H9 (cell line): Measurements from ENCODE around the gene NPLOC4. TPM values are rescaled to one million over a fixed set of nuclear protein-coding genes. Genes with fewer than 3 reads are reported as not detected.
A peak's percentile ranks its signal among the peaks of the same experiment; 100 is the strongest.
"Not testable (repeated sequence)": the region's sequence is repeated elsewhere in the genome, so short reads cannot be mapped to it uniquely, and the experiment has no call there.

ENCODE experiments used
- DNase-seq: peaks from one replicate; pipeline ENCODE4 v3.0.0-alpha.2; 2017
- H2AFZ ChIP-seq: one replicate; pipeline ENCODE4 v1.6.1; 2013; ENCODE audit warnings: mild to moderate bottlenecking, low read length, control low read depth, moderate library complexity
- H2AK5ac ChIP-seq: 2 replicates; pipeline ENCODE4 v1.6.1; 2013; ENCODE audit warnings: low read length, control low read depth, mixed read lengths; ENCODE audit not compliant: insufficient read length
- H2BK120ac ChIP-seq: one replicate; pipeline ENCODE4 v1.6.1; 2013; ENCODE audit warnings: low read depth, mild to moderate bottlenecking, low read length, control low read depth, inconsistent platforms; ENCODE audit not compliant: poor library complexity, severe bottlenecking
- H2BK12ac ChIP-seq: 2 replicates; pipeline ENCODE4 v1.6.1; 2013; ENCODE audit warnings: low read length, control low read depth, mixed read lengths, low read depth; ENCODE audit not compliant: insufficient read length
- H2BK15ac ChIP-seq: 2 replicates; pipeline ENCODE4 v1.6.1; 2013; ENCODE audit warnings: low read depth, low read length, control low read depth
- H2BK20ac ChIP-seq: one replicate; pipeline ENCODE4 v1.6.1; 2013; ENCODE audit warnings: low read depth, mild to moderate bottlenecking, low read length, control low read depth, inconsistent platforms; ENCODE audit not compliant: poor library complexity, severe bottlenecking
- H2BK5ac ChIP-seq: 2 replicates; pipeline ENCODE4 v1.6.1; 2013; ENCODE audit warnings: low read length, control low read depth, mixed read lengths; ENCODE audit not compliant: insufficient read length
- H3K14ac ChIP-seq: 2 replicates; pipeline ENCODE4 v1.6.1; 2013; ENCODE audit warnings: low read length, control low read depth; ENCODE audit not compliant: insufficient read depth
- H3K18ac ChIP-seq: 2 replicates; pipeline ENCODE4 v1.6.1; 2013; ENCODE audit warnings: low read depth, mild to moderate bottlenecking, mixed read lengths, low read length, control low read depth; ENCODE audit not compliant: insufficient read length
- H3K23ac ChIP-seq: 2 replicates; pipeline ENCODE4 v1.6.1; 2013; ENCODE audit warnings: low read length, control low read depth, mixed read lengths, low read depth; ENCODE audit not compliant: insufficient read length
- H3K23me2 ChIP-seq: 2 replicates; pipeline ENCODE4 v1.6.1; 2013; ENCODE audit warnings: low read depth, mild to moderate bottlenecking, mixed read lengths, low read length, control low read depth; ENCODE audit not compliant: insufficient read length, poor library complexity, severe bottlenecking
- H3K27ac ChIP-seq: 2 replicates; pipeline ENCODE4 v1.5.1; 2013; ENCODE audit warnings: low read length, control low read depth, mixed read lengths, low read depth; ENCODE audit not compliant: insufficient read length
- H3K27me3 ChIP-seq: 2 replicates; pipeline ENCODE4 v1.6.1; 2013; ENCODE audit warnings: low read length, control low read depth, inconsistent platforms; ENCODE audit not compliant: insufficient read depth
- H3K4ac ChIP-seq: 2 replicates; pipeline ENCODE4 v1.6.1; 2013; ENCODE audit warnings: low read depth, mild to moderate bottlenecking, control low read depth, inconsistent platforms, low read length, moderate library complexity
- H3K4me1 ChIP-seq: 2 replicates; pipeline ENCODE4 v1.6.1; 2013; ENCODE audit warnings: low read length, control low read depth, inconsistent platforms; ENCODE audit not compliant: insufficient read depth
- H3K4me2 ChIP-seq: 2 replicates; pipeline ENCODE4 v1.6.1; 2013; ENCODE audit warnings: low read length, control low read depth, mixed read lengths; ENCODE audit not compliant: insufficient read length, insufficient read depth
- H3K56ac ChIP-seq: 2 replicates; pipeline ENCODE4 v1.6.1; 2013; ENCODE audit warnings: low read depth, mild to moderate bottlenecking, mixed read lengths, low read length, control low read depth; ENCODE audit not compliant: insufficient read length
- H3K79me1 ChIP-seq: 2 replicates; pipeline ENCODE4 v1.6.1; 2013; ENCODE audit warnings: low read depth, mild to moderate bottlenecking, moderate library complexity, low read length, control low read depth, inconsistent platforms; ENCODE audit not compliant: insufficient read depth, poor library complexity, severe bottlenecking
- H3K79me2 ChIP-seq: 2 replicates; pipeline ENCODE4 v1.6.1; 2013; ENCODE audit warnings: low read length, control low read depth, inconsistent platforms; ENCODE audit not compliant: insufficient read depth
- H3K9ac ChIP-seq: 2 replicates; pipeline ENCODE4 v1.6.1; 2013; ENCODE audit warnings: low read length, control low read depth, mixed read lengths; ENCODE audit not compliant: insufficient read length; ENCODE audit errors: extremely low read depth
- H3K9me3 ChIP-seq: one replicate; pipeline ENCODE4 v1.6.1; 2013; ENCODE audit warnings: low read depth, low read length, inconsistent platforms; ENCODE audit not compliant: control insufficient read depth
- H3T11ph ChIP-seq: one replicate; pipeline ENCODE4 v1.6.1; 2013; ENCODE audit warnings: mild to moderate bottlenecking, low read length, control low read depth, inconsistent platforms
- H4K20me1 ChIP-seq: one replicate; pipeline ENCODE4 v1.6.1; 2013; ENCODE audit not compliant: control insufficient read depth, insufficient read length, insufficient read depth
- H4K5ac ChIP-seq: 2 replicates; pipeline ENCODE4 v1.6.1; 2013; ENCODE audit warnings: low read depth, mild to moderate bottlenecking, mixed read lengths, low read length, control low read depth; ENCODE audit not compliant: insufficient read length
- H4K8ac ChIP-seq: replicated peaks from 2 replicates; pipeline ENCODE4 v1.6.1; 2013; ENCODE audit warnings: low read length, control low read depth, mixed read lengths, low read depth; ENCODE audit not compliant: insufficient read length
- H4K91ac ChIP-seq: 2 replicates; pipeline ENCODE4 v1.6.1; 2013; ENCODE audit warnings: low read depth, mild to moderate bottlenecking, moderate library complexity, mixed read lengths, low read length, control low read depth; ENCODE audit not compliant: insufficient read length
- H3K27ac Mint-ChIP-seq, 3 experiments: 2 replicates in 2 of 3; 3 replicates in 1 of 3; pipeline ENCODE4 v1.8.0; 2020 to 2021; ENCODE audit warnings: mixed read lengths in 3 of 3, mild to moderate bottlenecking in 1 of 3, moderate library complexity in 1 of 3
- H3K27me3 Mint-ChIP-seq: 2 replicates; pipeline ENCODE4 v1.8.0; 2021; ENCODE audit warnings: low read depth, mild to moderate bottlenecking, moderate library complexity, mixed read lengths
- H3K36me3 Mint-ChIP-seq, 3 experiments: 2 replicates in 2 of 3; 3 replicates in 1 of 3; pipeline ENCODE4 v1.8.0; 2020 to 2021; ENCODE audit warnings: low read depth in 3 of 3, mixed read lengths in 3 of 3; ENCODE audit not compliant: insufficient read depth in 1 of 3
- H3K4me1 Mint-ChIP-seq, 2 experiments: 2 replicates each; pipeline ENCODE4 v1.8.0; 2020; ENCODE audit warnings: mixed read lengths in 2 of 2
- H3K4me3 Mint-ChIP-seq, 2 experiments: 2 replicates in 1 of 2; 3 replicates in 1 of 2; pipeline ENCODE4 v1.8.0; 2020 to 2021; ENCODE audit warnings: mild to moderate bottlenecking in 2 of 2, mixed read lengths in 2 of 2, moderate library complexity in 1 of 2
- H3K9me3 Mint-ChIP-seq, 2 experiments: 2 replicates in 1 of 2; 3 replicates in 1 of 2; pipeline ENCODE4 v1.8.0; 2020; ENCODE audit warnings: mild to moderate bottlenecking in 2 of 2, mixed read lengths in 2 of 2, moderate library complexity in 1 of 2
- CTCF ChIP-seq: fragments of 200-600 bp; sonication (generic); conservative IDR thresholded peaks from 3 replicates; pipeline ENCODE4 v1.8.0; 2021; ENCODE audit warnings: antibody characterized with exemption, mild to moderate bottlenecking
- WGBS: extraction: QIAGEN DNeasy Blood & Tissue Kit; methylation state at CpG from one replicate; pipeline ENCODE4 v1.1.7; 2013; ENCODE audit warnings: missing lambda C conversion rate, low lambda C conversion rate, mixed read lengths; ENCODE audit not compliant: insufficient read length; ENCODE audit errors: extremely low coverage; 5-methylcytosine and 5-hydroxymethylcytosine counted together
- total RNA-seq: library from RNA; stranded (reverse); gene quantifications from 2 replicates; pipeline ENCODE4 v1.2.1, GENCODE V29; 2021

NPLOC4 gene
- total RNA-seq, 1 experiment from 2014 or later = 103 TPM

- not testable (repeated sequence) for H3K4me1 ChIP-seq, H3K27ac ChIP-seq, H4K91ac ChIP-seq, H3K4me2 ChIP-seq, H3K18ac ChIP-seq, H2BK12ac ChIP-seq, H2AFZ ChIP-seq, H3K79me1 ChIP-seq, H3K9ac ChIP-seq, H3K79me2 ChIP-seq, H3K23ac ChIP-seq, H3K9me3 ChIP-seq, H3K27me3 Mint-ChIP-seq, H3K4ac ChIP-seq, H3T11ph ChIP-seq, H2BK20ac ChIP-seq, H2AK5ac ChIP-seq, H3K27me3 ChIP-seq, H3K56ac ChIP-seq, H4K8ac ChIP-seq, H4K20me1 ChIP-seq, H3K9me3 Mint-ChIP-seq, H3K23me2 ChIP-seq, H2BK5ac ChIP-seq, H3K27ac Mint-ChIP-seq, H2BK120ac ChIP-seq, H3K4me1 Mint-ChIP-seq, H4K5ac ChIP-seq, H3K14ac ChIP-seq, H2BK15ac ChIP-seq, H3K4me3 Mint-ChIP-seq
- DNase-seq = peak; percentile 61
- H3K36me3 Mint-ChIP-seq = peaks cover 22 to 43% (median 40%) of the 10 kb centered on the region in 3 experiments; a peak in 6 of 7 replicates
- WGBS = no CpG with 5 or more reads among the region's 18 CpGs
- TF ChIP-seq CTCF = peak; percentile 73
Measured at GRCh38 chr17:81675515-81676221, 38.8 kb upstream of the NPLOC4 start.
